OCI-LY1 (cell line): Measurements from ENCODE around the gene RSL24D1.

Experiments used
- H2AFZ ChIP-seq: fragments of 200-600 bp; sonication (generic), shearing (Covaris generic); 2 replicates; pipeline ENCODE4 v1.6.0; 2014; ENCODE audit warnings: antibody characterized with exemption, mild to moderate bottlenecking, low read length
- H3F3A ChIP-seq: fragments of 200-600 bp; sonication (generic), shearing (Covaris generic); 2 replicates; pipeline ENCODE4 v1.6.0; 2014; ENCODE audit warnings: mild to moderate bottlenecking, antibody characterized with exemption, low read length, moderate library complexity; ENCODE audit not compliant: insufficient read depth
- H3K27ac ChIP-seq: fragments of 200-600 bp; sonication (generic); 2 replicates; pipeline ENCODE4 v1.5.1; 2014; ENCODE audit warnings: low read length, mixed run types, mild to moderate bottlenecking, low read depth; ENCODE audit not compliant: poor library complexity, severe bottlenecking
- H3K27me3 ChIP-seq: fragments of 200-600 bp; sonication (generic); 2 replicates; pipeline ENCODE4 v1.6.0; 2014; ENCODE audit warnings: antibody characterized with exemption, mild to moderate bottlenecking, low read length, moderate library complexity; ENCODE audit not compliant: insufficient read depth
- H3K36me3 ChIP-seq: fragments of 200-600 bp; sonication (generic); 2 replicates; pipeline ENCODE4 v1.6.1; 2014; ENCODE audit warnings: mild to moderate bottlenecking, antibody characterized with exemption, low read length, moderate library complexity, mixed read lengths; ENCODE audit not compliant: insufficient read depth
- H3K4me1 ChIP-seq: fragments of 200-600 bp; sonication (generic); 2 replicates; pipeline ENCODE4 v1.5.1; 2014; ENCODE audit warnings: mild to moderate bottlenecking, low read length, moderate library complexity; ENCODE audit not compliant: insufficient read depth, severe bottlenecking
- H3K4me2 ChIP-seq: fragments of 200-600 bp; sonication (generic), shearing (Covaris generic); 2 replicates; pipeline ENCODE4 v1.6.1; 2014; ENCODE audit warnings: low read length
- H3K4me3 ChIP-seq: fragments of 200-600 bp; sonication (generic); 2 replicates; pipeline ENCODE4 v1.5.1; 2014; ENCODE audit warnings: low read length, low read depth, mild to moderate bottlenecking, mixed read lengths; ENCODE audit not compliant: poor library complexity, severe bottlenecking
- H3K79me2 ChIP-seq: fragments of 200-600 bp; shearing (Covaris generic); 2 replicates; pipeline ENCODE4 v1.6.1; 2016; ENCODE audit warnings: mixed run types, low read length, mixed read lengths; ENCODE audit not compliant: insufficient read depth
- H3K9ac ChIP-seq: fragments of 200-600 bp; sonication (generic), shearing (Covaris generic); 2 replicates; pipeline ENCODE4 v1.6.1; 2014; ENCODE audit warnings: mild to moderate bottlenecking, low read length, mixed read lengths
- H3K9me2 ChIP-seq: fragments of 200-600 bp; sonication (generic), shearing (Covaris generic); 2 replicates; pipeline ENCODE4 v1.6.1; 2014; ENCODE audit warnings: low read depth, mild to moderate bottlenecking, low read length, mixed read lengths
- H3K9me3 ChIP-seq: fragments of 200-600 bp; shearing (Covaris generic); 2 replicates; pipeline ENCODE4 v1.6.1; 2014; ENCODE audit warnings: low read length, mixed read lengths
- H4K20me1 ChIP-seq: fragments of 200-600 bp; sonication (generic), shearing (Covaris generic); 2 replicates; pipeline ENCODE4 v1.6.0; 2016; ENCODE audit warnings: mild to moderate bottlenecking, low read length; ENCODE audit not compliant: insufficient read depth
- EZH2 ChIP-seq: fragments of 200-600 bp; sonication (generic), shearing (Covaris generic); IDR thresholded peaks from 2 replicates; pipeline ENCODE4 v1.8.0; 2017; ENCODE audit warnings: borderline replicate concordance, mixed run types, mild to moderate bottlenecking, antibody characterized with exemption, low read length, moderate library complexity, mixed read lengths
- TF ChIP-seq, protein P1 (sequence below): fragments of 200-600 bp; sonication (generic), shearing (Covaris generic); IDR thresholded peaks from 2 replicates; pipeline ENCODE4 v1.5.1; 2017; ENCODE audit warnings: mild to moderate bottlenecking, antibody characterized with exemption, low read length, moderate library complexity, mixed read lengths

RSL24D1 gene

DNA sequence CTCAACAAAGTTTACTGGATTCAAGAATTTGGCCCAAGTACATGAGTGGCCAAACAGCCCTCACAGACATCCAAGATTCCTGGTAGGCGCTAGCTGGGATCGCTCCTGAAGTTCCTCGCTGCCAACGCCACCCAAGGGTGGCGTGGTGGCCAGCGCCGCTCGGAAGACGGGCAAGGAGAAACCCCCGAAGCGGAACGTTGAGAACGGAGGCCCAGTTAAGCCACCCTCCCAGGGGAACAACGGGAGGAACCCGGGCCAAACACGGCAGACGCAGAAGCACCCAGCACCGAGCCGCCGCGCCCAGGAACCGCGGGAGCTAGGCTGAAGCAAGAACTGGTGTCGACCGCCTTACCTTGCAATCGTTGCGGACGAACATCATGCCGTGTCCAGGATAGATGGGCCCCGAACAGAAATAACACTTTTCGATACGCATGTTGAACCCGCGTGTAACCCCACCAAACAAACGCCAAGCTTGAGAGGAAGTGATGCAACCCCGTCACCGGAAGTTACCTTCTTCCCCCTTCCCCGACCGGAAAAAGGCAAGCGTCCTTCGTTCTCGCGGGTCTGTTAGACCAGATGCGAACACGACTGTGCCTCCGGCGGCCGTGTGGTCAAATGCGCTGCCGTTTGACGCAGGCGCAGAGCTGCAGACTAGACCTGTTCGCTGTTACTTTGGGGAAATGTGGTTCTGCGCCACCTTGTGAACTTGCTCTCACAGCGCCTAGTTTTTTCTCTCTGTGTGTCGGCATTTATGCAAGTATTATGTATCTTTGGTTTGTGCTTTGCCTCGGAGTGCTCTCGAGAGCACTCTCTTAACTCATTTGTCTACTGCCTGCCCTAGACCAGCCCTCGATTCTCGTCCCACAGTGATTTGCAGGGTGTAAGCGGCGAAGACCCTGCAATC lies at the start of gene RSL24D1:
TSS of gene RSL24D1 (minus strand) at position 484 of the 904 bp plus-strand sequence. CDS start at position 433, 51 bp downstream.
- Histone ChIP-seq H3K9me3 (no peaks in the 10 kb centered on the region), H3K4me2 (peak within 1 kb of the TSS; percentile 95), H3K79me2 (peaks cover 50% of the 10 kb centered on the region), H3K36me3 (peaks cover 32% of the 10 kb centered on the region), H3K4me3 (peak within 1 kb of the TSS; percentile 93), H2AFZ (peak within 1 kb of the TSS; percentile 35), H3F3A (no peaks in the 10 kb centered on the region), H4K20me1 (no peaks in the 10 kb centered on the region), H3K4me1 (peaks cover 38% of the 10 kb centered on the region), H3K9ac (peak within 1 kb of the TSS; percentile 95), H3K27ac (peak within 1 kb of the TSS; percentile 93), H3K9me2 (no peaks in the 10 kb centered on the region), H3K27me3 (no peaks in the 10 kb centered on the region)
- TF ChIP-seq, protein P1, sequence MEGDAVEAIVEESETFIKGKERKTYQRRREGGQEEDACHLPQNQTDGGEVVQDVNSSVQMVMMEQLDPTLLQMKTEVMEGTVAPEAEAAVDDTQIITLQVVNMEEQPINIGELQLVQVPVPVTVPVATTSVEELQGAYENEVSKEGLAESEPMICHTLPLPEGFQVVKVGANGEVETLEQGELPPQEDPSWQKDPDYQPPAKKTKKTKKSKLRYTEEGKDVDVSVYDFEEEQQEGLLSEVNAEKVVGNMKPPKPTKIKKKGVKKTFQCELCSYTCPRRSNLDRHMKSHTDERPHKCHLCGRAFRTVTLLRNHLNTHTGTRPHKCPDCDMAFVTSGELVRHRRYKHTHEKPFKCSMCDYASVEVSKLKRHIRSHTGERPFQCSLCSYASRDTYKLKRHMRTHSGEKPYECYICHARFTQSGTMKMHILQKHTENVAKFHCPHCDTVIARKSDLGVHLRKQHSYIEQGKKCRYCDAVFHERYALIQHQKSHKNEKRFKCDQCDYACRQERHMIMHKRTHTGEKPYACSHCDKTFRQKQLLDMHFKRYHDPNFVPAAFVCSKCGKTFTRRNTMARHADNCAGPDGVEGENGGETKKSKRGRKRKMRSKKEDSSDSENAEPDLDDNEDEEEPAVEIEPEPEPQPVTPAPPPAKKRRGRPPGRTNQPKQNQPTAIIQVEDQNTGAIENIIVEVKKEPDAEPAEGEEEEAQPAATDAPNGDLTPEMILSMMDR: peak; percentile 52; the same call in 1 of the 2 replicates
- no peak for TF ChIP-seq EZH2

DNA sequence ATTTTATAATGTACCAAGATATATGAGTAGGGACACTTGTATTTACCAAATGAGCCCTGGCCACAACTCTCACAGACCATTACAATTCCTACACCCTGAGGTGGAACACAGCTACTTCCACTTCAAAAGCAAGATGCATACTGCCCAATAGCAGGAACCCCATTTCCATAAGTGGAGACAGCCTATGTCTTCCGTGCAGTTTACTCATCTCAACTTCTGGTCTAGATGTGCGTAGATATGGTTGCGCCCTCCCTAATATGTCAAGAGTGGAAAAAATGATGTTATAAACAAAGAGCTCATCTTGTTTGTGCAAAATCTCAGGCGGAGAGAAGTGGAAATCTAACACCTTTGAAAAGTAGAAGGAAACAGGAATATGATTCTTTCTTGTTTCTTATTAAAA lies 48.3 kb upstream of the RSL24D1 start:
- H3K9me3 ChIP-seq: no peaks in the 10 kb centered on the region
- TF ChIP-seq, protein P1: no peak
- no peak for TF ChIP-seq EZH2
- H3K27ac ChIP-seq: no peak overlapping the region
- no peak overlapping the region for H2AFZ ChIP-seq
- peaks cover 4% of the 10 kb centered on the region for H3K4me1 ChIP-seq
- no peak overlapping the region for H3K4me2 ChIP-seq
- H3K79me2 ChIP-seq: no peaks in the 10 kb centered on the region
- H3F3A ChIP-seq: no peaks in the 10 kb centered on the region
- no peaks in the 10 kb centered on the region for H3K9me2 ChIP-seq
- no peak overlapping the region for H3K4me3 ChIP-seq
- no peak overlapping the region for H3K9ac ChIP-seq
- no peaks in the 10 kb centered on the region for H3K27me3 ChIP-seq
- no peaks in the 10 kb centered on the region for H3K36me3 ChIP-seq
- H4K20me1 ChIP-seq: no peaks in the 10 kb centered on the region

DNA sequence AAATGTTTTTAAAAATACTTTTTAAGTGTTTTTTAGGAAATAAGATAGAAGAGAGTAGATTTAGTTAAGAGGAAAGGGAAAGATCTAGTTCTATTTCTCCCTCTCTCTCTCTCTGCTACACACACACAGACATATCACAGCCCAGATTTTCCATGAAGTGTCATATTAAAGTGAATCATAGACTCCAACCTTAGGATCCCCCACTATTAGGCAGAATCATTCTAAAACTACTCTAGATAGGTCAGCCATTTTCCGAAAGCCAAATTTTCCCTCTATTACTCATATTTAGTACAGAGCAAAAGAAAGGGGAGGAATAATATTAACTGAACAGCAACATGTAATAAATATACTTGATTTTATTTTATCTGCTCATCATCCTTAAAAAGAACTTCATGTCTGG lies 45.1 kb upstream of the RSL24D1 start:
- no peak overlapping the region for H3K9ac ChIP-seq
- H4K20me1 ChIP-seq: no peaks in the 10 kb centered on the region
- no peak overlapping the region for H3K4me2 ChIP-seq
- H3K36me3 ChIP-seq: no peaks in the 10 kb centered on the region
- TF ChIP-seq EZH2: no peak
- TF ChIP-seq, protein P1: no peak
- no peaks in the 10 kb centered on the region for H3K4me1 ChIP-seq
- no peak overlapping the region for H2AFZ ChIP-seq
- H3F3A ChIP-seq: no peaks in the 10 kb centered on the region
- no peaks in the 10 kb centered on the region for H3K9me3 ChIP-seq
- no peak overlapping the region for H3K27ac ChIP-seq
- no peaks in the 10 kb centered on the region for H3K27me3 ChIP-seq
- no peaks in the 10 kb centered on the region for H3K9me2 ChIP-seq
- H3K4me3 ChIP-seq: no peak overlapping the region
- H3K79me2 ChIP-seq: no peaks in the 10 kb centered on the region
